OCI-LY3 (cell line): Measurements from ENCODE around the gene PDHX.

Source experiments
- H2AFZ ChIP-seq: fragments of 200-600, 300-600 bp; shearing (Covaris generic); 2 replicates; pipeline ENCODE4 v1.6.0; 2014; ENCODE audit warnings: antibody characterized with exemption, low read depth, low read length
- H3K27ac ChIP-seq: fragments of 200-600, 300-600 bp; sonication (generic); 2 replicates; pipeline ENCODE4 v1.5.1; 2014; ENCODE audit warnings: mild to moderate bottlenecking, low read length, moderate library complexity, mixed read lengths
- H3K27me3 ChIP-seq: fragments of 200-600, 300-600 bp; sonication (generic); 2 replicates; pipeline ENCODE4 v1.6.1; 2014; ENCODE audit warnings: low read depth, low read length, mixed read lengths
- H3K36me3 ChIP-seq: fragments of 200-600, 300-600 bp; sonication (generic); replicated peaks from 2 replicates; pipeline ENCODE3; 2014; ENCODE audit warnings: low read depth, low read length, mixed read lengths
- H3K4me1 ChIP-seq: fragments of 300-600, 200-600 bp; sonication (generic); 2 replicates; pipeline ENCODE4 v1.6.1; 2014; ENCODE audit warnings: low read length, mixed read lengths
- H3K4me2 ChIP-seq: fragments of 200-600, 300-600 bp; sonication (generic); 2 replicates; pipeline ENCODE4 v1.6.1; 2014; ENCODE audit warnings: low read length, mixed read lengths
- H3K4me3 ChIP-seq: fragments of 300-600, 200-600 bp; sonication (generic); 2 replicates; pipeline ENCODE4 v1.5.1; 2014; ENCODE audit warnings: antibody characterized with exemption, mild to moderate bottlenecking, low read length, moderate library complexity
- H3K79me2 ChIP-seq: fragments of 300-600, 200-600 bp; shearing (Covaris generic); 2 replicates; pipeline ENCODE4 v1.6.1; 2014; ENCODE audit warnings: mild to moderate bottlenecking, low read length, mixed read lengths
- H3K9ac ChIP-seq: fragments of 300-600, 200-600 bp; shearing (Covaris generic); 2 replicates; pipeline ENCODE4 v1.6.0; 2014; ENCODE audit warnings: mild to moderate bottlenecking, low read length, moderate library complexity
- H3K9me3 ChIP-seq: fragments of 200-600, 300-600 bp; shearing (Covaris generic); 2 replicates; pipeline ENCODE4 v1.6.1; 2014; ENCODE audit warnings: low read length, mixed read lengths; ENCODE audit not compliant: insufficient read depth
- H4K20me1 ChIP-seq: fragments of 200-600, 300-600 bp; sonication (generic); 2 replicates; pipeline ENCODE4 v1.6.1; 2016; ENCODE audit warnings: low read length, mixed read lengths; ENCODE audit not compliant: insufficient read depth
- CTCF ChIP-seq: fragments of 200-600, 300-600 bp; sonication (generic); IDR thresholded peaks from 2 replicates; pipeline ENCODE4 v1.5.1; 2014; ENCODE audit warnings: antibody characterized with exemption, low read length, low read depth
- EZH2phosphoT487 ChIP-seq: fragments of 200-600 bp; shearing (Covaris generic); IDR thresholded peaks from 2 replicates; pipeline ENCODE4 v1.6.1; 2018; ENCODE audit warnings: antibody characterized with exemption, mixed run types, low read depth

Gene PDHX

GRCh38 chr11:35010654-35011053 is 94.2 kb downstream of the PDHX start:
- Histone ChIP-seq H3K9ac (no peak overlapping the region), H3K4me1 (peaks cover 85% of the 10 kb centered on the region), H3K36me3 (no peaks in the 10 kb centered on the region), H3K79me2 (peaks cover 9% of the 10 kb centered on the region), H3K27me3 (no peaks in the 10 kb centered on the region), H2AFZ (no peak overlapping the region), H3K4me3 (no peak overlapping the region), H3K4me2 (no peak overlapping the region), H4K20me1 (no peaks in the 10 kb centered on the region), H3K9me3 (no peaks in the 10 kb centered on the region), H3K27ac (no peak overlapping the region)
- no peak for TF ChIP-seq EZH2phosphoT487
- no peak for TF ChIP-seq CTCF

- Histone ChIP-seq H2AFZ (no peak overlapping the region), H3K79me2 (peaks cover 9% of the 10 kb centered on the region), H3K4me3 (no peak overlapping the region), H3K4me2 (peak overlapping the region; percentile 23; the same call in 1 of the 2 replicates), H3K4me1 (peaks cover 78% of the 10 kb centered on the region), H3K27ac (no peak overlapping the region), H4K20me1 (no peaks in the 10 kb centered on the region), H3K9ac (peak overlapping the region; percentile 50; the same call in 1 of the 2 replicates), H3K27me3 (no peaks in the 10 kb centered on the region), H3K36me3 (no peaks in the 10 kb centered on the region), H3K9me3 (no peaks in the 10 kb centered on the region)
- no peak for TF ChIP-seq CTCF
- no peak for TF ChIP-seq EZH2phosphoT487
Observed at GRCh38 chr11:35011389-35011788, 95.0 kb downstream of the PDHX start.

- H3K36me3 ChIP-seq = no peaks in the 10 kb centered on the region
- peak overlapping the region; percentile 79 for H3K27ac ChIP-seq
- H3K9me3 ChIP-seq = no peaks in the 10 kb centered on the region
- no peak overlapping the region for H3K4me3 ChIP-seq
- peaks cover 9% of the 10 kb centered on the region for H3K79me2 ChIP-seq
- peak overlapping the region; percentile 69 for H3K4me2 ChIP-seq
- TF ChIP-seq CTCF (no peak), EZH2phosphoT487 (no peak)
- no peak overlapping the region for H2AFZ ChIP-seq
- H3K4me1 ChIP-seq = peaks cover 74% of the 10 kb centered on the region
- no peaks in the 10 kb centered on the region for H4K20me1 ChIP-seq
- H3K27me3 ChIP-seq = no peaks in the 10 kb centered on the region
- peak overlapping the region; percentile 50; the same call in 1 of the 2 replicates for H3K9ac ChIP-seq
Observed at GRCh38 chr11:35011944-35012343, 95.5 kb downstream of the PDHX start.

- Histone ChIP-seq H3K9ac (peak overlapping the region; percentile 50; the same call in 1 of the 2 replicates), H3K36me3 (no peaks in the 10 kb centered on the region), H4K20me1 (no peaks in the 10 kb centered on the region), H3K4me3 (peak overlapping the region; percentile 20; the same call in 1 of the 2 replicates), H3K4me1 (peaks cover 67% of the 10 kb centered on the region), H3K4me2 (peak overlapping the region; percentile 69), H3K9me3 (no peaks in the 10 kb centered on the region), H3K79me2 (peaks cover 9% of the 10 kb centered on the region), H3K27ac (peak overlapping the region; percentile 79), H2AFZ (no peak overlapping the region), H3K27me3 (no peaks in the 10 kb centered on the region)
- TF ChIP-seq CTCF = no peak
- no peak for TF ChIP-seq EZH2phosphoT487
Observed at GRCh38 chr11:35012467-35013191, 96.2 kb downstream of the PDHX start.
